Fibroblast of skin of back (primary cell): Measurements from ENCODE around the gene SERPINB13.
"Not testable (repeated sequence)": the region's sequence is repeated elsewhere in the genome, so short reads cannot be mapped to it uniquely, and the experiment has no call there.

ENCODE experiments used
- DNase-seq: peaks from one replicate; pipeline ENCODE4 v3.0.0-alpha.2; 2013

Gene SERPINB13

DNA sequence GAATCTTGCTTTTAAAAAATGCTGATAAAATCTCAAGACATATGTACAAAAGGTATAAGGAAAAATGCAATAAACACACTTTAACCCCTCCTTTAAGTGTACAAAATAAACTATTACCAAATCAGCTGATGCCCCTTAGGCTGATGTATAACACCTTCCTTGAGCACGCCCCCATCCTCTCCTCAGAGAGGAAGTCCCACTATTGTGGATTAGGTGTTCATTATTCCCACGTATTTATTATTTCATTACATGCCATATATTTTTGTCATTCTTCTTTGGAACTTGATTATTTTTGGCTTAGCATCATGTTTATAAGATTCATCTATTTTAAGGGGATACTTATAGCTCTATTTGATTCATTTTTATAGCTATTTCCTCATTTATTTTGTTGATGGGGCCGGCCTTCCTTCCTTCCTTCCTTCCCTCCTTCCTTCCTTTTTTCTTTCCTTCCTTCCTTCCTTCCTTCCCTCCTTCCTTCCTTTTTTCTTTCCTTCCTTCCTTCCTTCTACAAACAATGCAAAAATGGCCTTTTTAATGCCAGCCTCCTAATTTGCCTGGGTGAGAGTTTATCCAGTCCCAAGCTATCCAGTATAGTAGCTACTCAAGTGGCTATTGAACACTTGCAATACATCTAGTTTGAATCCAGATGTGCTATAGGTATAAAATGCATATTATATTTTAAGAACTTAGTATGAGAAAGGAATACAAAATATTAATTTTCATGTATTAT lies 4.0 kb downstream of the SERPINB13 start:
- no peak for DNase-seq

DNA sequence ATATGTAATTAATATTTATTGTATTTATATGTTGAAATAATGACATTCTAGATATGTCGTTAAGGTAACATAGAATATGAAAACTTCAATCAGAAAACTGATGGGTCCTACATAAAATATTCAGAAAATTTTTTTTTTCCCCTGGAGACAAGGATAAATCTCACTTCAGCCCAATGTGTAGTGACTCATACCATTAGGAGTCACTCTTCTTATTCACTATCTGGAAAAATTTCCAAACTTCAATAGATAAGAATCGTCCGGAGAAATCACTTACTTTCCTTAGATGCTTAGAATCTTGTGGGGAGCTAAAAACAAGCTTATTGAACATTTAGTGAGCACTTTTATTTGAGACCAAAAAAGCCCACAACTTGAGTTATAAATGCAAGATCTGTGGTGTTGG lies 4.6 kb downstream of the SERPINB13 start:
- peak; percentile 4 for DNase-seq

DNA sequence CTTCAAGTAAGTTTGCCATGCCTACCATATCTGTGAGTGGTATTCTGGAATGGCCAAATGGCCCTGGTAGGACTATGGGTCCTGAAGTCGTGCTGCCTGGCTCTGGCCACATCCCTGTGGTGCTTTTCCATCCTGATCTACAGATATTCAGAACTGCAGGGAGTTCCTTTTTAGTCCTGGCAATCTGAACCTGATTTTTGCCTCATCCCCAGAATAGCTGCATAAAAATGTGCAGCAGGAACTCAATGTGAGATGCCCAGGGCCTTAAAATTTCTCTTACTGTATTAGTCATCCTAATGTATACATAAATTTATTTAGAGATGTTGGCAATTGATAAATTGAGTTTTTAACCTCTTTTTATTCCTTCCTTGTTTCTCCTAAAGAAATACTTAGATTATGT lies 5.3 kb downstream of the SERPINB13 start:
- DNase-seq: no peak

DNA sequence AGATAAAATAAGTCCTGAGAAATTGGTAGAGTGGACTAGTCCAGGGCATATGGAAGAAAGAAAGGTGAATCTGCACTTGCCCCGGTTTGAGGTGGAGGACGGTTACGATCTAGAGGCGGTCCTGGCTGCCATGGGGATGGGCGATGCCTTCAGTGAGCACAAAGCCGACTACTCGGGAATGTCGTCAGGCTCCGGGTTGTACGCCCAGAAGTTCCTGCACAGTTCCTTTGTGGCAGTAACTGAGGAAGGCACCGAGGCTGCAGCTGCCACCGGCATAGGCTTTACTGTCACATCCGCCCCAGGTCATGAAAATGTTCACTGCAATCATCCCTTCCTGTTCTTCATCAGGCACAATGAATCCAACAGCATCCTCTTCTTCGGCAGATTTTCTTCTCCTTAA lies 9.8 kb downstream of the SERPINB13 start:
- no peak for DNase-seq

DNA sequence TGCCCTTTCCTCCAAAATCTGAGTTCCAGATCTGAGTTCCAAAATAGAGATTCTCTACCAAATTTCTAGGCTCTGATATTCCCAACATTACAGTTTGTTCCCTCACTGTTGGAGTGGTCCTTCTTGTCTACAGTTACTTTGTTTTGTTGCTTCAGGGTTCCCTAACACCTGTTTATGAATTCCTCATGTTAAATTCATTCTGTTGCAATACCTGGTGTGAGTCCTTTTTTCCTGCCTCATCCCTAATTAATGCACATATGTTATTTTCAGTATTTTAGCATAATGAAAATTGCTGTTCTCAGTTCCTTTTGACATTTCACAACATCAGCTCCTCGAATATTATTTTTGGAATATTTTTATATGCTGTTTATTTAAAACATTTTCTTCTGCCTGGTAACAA lies 16.2 kb downstream of the SERPINB13 start:
- no peak for DNase-seq

DNA sequence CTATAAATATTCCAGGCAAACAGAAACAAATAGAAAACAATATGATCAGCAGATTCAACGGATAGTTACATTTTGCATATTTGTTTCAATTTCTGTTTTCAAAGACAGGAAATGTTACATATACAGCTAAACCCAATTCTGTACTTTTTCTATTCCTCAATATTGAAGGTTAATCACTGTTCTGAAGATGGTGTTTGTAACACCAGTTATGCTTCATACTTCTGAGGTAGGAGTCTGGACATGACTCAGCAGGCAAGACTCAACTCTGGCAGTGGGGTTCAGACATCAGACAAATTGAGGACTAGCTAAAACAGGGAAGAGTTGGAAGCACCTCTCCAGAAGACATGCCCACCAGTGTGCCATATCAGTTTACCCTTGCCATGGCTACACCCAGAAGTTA lies 16.6 kb downstream of the SERPINB13 start:
- peak; percentile 13 for DNase-seq

DNA sequence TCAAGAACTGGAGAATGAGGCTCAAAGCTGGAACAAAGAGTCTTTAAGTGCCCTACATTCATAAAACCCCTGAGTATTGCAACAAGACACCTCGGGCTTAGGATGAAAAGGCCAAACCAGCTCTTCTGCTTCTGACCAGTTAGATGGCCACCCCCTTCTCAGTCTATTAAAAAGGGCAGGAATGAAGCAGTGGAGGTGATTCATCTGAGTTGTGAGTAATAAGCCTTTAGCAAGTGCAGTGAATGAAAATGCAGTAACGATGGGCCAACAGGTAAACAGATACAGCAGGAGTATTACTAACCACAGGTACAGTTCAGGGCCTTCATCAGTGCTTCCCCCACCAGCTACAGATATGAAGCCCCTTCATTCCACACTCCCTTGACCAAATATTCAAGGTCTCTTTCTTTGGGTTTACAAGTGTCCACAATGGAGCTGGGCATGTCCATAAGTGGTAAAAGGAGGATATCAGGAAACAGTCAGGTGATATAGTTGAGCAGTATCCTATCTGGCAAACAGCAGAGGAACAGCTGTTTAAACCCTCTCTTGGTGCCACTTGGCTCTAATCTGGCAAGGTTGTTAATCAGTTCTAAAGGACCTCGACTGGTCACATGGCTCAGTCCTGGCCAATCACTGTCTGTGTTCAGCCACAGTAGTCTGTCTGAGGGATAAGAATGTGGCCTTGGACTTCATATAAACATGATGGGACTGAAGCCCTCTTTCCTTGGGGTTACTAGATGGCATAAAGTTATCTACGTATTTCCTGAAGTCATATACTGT lies 17.8 kb downstream of the SERPINB13 start:
- DNase-seq: no peak

DNA sequence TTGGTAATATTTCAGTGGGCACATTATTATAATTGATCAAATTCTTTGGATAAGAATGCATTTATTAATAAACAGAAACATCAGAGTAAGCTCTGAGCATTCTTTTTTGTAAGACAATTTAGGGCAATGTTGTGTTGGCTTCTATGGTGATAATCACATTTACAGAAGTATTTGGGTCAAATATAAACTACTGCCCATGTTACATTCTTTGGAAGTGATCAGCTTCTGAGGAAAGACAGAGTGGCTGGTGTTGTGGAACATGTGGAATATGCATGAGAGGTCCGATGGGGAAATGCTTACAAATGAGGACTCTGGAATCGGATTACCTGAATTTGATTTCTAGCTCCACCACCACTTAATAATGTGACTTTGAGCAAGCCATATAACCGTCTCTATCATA lies 19.4 kb downstream of the SERPINB13 start:
- DNase-seq: no peak

DNA sequence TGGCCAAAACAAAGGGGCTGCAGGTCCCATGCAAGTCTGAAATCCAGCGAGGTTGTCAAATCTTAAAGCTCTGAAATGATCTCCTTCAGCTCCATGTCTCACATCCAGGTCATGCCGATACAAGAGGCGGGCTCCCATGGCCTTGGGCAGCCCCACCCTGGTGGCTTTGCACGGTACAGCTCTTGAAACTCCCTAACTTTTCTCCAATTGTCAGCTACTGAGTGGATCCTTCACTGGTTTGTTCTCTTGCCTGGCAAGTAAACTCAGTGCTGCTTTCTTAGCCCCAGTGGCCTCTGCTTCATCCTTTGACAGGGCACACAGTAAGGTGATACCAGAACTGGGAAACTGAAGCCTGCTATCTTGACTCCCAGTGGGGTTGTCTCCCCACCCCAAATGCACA lies 26.3 kb downstream of the SERPINB13 start:
- DNase-seq: no peak

DNA sequence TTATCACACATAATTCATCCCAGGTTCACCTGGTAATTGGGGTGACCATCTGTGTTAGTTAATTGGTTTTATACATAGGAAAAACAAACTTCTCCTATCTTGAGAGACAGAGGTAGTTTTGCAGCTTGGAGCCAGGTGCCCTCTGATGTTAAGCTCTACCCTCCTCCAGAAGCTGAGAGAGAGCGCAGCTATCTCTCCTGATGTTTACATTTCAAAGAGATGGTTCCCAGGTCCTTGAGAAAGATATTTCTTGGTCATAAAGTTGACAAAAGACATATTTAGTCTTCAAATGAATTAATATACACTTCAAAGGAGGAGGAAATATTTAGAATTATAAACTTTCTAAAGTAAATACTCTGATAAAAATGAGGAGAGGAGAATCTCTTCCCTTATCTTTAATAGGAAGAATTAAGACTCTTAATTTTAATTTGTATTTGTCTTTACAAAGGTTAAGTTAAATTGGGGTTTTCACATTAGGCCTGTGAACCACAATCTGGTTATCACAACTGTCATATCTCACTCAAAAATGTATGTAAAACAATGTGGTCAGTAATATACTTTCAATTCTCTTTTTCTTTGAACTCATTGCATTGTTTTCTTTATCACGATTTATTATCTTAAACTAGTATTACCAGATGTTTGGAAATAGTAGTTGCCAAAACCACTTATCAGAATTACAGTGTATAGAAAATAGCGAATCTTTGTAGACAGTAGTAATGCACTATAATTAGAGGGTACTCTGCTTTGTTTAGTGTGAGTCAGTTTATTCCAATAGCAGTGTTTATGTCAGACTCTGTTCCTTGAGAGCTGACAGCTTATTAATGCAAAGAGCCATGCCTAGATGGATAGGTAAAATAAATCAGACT lies 30.1 kb downstream of the SERPINB13 start:
- DNase-seq: no peak

DNA sequence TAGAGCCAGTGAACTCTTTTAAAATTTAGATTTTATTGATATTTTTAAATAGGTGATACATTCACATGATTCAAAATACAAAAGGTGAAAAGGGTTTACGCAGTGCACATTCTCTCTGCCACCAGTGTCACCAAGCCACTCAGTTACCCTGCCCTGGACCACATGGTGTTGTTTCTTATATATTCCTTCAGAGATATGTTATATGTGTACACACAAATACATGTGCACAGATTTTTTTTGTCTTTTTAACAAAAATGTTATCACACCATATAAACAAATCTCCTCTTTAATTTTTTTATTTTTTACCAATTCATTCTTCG lies 30.7 kb downstream of the SERPINB13 start:
- no peak for DNase-seq

DNA sequence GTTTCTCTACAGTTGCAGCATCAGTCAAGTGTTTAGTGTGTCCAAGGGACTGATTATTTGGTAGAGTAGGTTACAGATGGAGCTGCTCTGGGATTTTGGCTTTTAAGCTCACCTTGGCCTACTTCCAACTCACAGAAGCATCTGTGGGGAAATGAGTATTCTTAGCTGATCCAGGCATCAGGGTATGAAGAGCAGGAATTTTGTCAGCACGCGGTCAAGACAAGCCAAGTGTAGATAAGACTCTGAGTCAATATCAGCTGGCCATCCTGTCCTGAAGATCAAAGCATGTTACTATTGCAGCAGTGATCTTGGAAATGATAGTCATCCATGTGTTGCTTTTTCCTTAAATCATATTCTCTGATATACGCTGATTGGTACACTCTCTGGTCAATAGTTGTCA lies 32.5 kb downstream of the SERPINB13 start:
- DNase-seq: no peak

DNA sequence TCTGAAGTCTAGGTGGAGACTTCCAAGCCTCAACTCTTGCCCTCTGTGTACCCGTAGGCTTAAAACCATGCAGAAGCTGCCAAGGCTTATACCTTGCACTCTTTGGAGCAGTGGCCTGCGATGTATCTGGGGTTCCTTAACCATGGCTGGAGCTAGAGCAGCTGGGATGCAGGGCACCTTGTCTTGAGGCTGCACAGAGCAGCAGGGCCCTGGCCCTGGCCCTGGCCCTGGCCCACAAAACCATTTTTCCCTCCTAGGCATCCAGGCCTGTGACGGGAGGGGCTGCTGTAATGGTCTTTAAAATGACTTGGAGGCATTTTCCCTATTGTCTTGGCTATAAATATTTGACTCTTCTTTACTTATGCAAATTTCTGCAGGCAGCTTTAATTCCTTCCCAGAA lies 37.7 kb downstream of the SERPINB13 start:
- DNase-seq: no peak

DNA sequence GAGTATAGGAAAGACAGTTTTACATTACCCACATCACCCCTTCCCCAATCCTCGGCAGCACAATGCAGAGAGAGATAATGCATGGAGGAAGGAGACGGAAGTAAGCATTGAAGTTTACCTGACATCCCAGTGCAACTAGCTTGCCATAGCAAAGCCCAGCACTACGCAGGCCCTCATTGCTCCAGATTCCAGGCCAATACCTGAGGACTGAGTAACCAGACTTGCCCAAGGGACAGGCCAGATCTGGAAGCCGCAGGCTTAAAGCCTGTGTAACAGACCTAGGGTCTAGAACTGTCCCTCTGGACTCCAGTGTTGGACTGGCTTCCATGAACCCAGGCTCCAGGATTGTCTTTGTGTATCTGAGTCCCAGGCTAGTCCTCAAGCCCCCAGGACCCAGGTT lies 39.3 kb downstream of the SERPINB13 start:
- DNase-seq: no peak

DNA sequence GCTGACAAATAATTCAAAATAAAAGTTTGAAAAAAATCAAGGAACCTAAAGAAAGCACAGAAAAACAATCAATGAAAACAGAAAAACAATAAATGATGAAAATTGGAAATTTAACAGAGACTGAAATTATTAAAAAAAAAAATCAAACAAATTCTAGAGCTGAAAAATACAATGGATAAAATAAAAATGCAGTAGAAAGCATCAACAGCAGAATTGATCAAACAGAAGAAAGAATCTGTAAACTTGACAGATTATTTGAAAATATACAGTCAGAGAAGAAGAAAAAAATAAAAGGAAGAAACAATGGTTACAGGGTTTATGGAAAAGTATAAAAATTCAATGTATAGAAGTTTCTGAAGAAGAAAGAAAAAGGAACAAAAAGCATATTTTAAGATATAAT lies 40.7 kb downstream of the SERPINB13 start:
- DNase-seq: no peak

DNA sequence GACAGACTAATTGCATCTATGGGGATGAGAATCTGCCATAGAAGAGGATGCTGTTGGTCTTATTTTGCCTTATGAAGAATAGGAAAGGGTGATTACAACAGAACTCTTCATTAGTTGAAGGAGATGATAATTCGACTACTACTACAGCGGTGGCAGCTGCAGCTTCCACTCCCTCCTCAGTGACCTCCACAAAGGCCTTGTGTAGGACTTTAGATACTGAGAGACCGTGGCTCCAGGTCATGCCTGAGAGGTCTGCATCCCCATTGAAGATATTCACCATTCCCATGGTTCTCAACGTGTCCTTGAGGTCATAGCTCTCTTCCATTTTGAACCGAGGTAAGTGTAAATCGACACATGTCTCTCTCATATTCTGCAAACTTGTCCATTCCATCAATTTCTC lies 50.6 kb downstream of the SERPINB13 start:
- no peak for DNase-seq

DNA sequence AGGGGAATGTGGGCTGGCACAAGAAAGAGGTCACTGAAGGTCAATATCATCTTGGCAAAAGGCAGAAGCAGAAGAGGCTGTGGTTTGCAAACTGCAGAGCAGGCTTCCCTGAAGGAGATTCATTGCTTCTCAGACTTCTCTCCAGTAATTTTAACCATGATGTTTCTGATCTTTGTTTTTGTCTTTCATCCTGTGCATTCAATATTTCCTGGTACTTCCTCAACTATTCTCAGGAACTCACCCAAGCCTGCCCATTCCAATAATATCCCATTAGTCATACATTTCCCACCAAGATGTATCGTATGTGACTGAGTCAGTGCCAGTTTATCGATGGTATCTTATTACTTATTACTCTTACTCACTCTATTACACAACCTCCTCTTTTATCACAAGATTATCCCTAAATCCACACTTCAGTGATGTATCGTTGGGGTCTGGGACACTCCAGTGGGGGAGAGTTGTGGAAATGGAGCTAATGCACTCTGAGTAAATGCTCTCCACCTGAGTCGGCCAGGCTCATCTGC lies 54.1 kb downstream of the SERPINB13 start:
- DNase-seq: not testable (repeated sequence)

DNA sequence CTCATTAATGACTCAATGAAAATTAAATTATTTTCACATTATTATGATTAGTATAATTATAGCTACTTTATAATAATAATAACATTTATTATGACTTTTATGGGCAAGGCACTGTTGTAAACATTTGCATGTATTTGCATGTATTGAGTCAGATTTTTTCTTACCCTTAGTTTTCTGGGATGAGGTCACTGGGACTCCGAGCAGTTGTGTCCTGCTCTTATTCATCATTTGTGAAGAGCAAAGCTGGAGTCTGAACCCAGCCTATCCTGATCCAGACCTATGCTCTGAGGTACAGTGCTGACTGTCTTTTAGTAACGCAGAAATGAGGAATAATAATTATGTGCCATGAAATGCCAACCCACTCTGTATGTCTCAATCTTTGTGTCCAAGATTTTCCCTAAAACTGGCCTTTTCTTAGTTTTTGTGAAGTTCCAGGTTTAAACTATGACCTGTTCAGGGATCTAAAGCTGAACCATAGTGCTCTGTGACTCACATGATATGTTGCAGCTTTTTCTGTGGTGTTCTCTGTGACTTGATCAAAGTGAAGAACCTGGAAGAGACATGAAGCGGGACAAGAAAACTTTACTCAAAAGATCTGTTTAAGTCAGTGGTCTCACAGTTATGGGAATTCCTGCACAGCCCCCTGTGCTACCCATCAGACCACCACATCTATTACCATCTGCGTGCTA lies 55.7 kb downstream of the SERPINB13 start:
- DNase-seq: not testable (repeated sequence)

DNA sequence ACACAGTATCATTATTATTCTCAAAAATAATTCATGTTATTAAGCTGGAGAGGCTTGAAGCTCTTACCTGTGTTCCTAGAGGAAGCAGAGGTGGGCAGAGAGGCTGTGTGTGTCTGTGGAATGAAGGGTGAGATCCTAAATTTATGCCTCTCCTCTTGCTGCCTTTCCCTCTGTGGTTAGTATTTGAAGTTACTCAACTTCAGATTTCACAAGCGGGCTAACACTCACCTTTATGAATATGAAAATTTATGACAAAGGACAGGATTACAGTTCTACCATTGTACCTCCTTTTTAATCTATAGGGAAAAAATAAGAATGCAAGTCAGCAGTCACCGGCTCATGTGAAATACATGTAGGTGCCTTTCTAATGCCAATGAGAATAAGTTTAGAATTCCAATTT lies 57.0 kb downstream of the SERPINB13 start, which contains the start of gene SERPINB4:
Gene SERPINB4 (minus strand): TSS at position 115 of the 400 bp plus-strand sequence. CDS start 679 bp downstream, outside the sequence.
- not testable (repeated sequence) for DNase-seq

DNA sequence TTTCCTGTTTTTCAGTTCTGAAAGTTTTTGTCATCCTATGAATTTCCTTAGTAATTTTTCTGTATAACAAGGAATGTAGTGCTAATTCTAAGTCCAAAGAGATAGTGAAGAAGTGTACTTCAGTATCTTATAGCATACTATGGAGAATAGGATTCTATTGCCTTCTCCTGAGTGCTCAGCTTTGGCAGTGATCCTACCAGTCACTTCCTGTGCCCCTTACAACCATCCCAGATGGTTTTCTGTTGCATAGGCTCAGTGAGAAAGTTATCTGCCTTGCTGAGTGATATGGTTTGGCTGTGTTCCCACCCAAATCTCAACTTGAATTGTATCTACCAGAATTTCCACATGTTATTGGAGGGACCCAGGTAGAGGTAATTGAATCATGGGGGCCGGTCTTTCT lies 57.6 kb downstream of the SERPINB13 start:
- not testable (repeated sequence) for DNase-seq

DNA sequence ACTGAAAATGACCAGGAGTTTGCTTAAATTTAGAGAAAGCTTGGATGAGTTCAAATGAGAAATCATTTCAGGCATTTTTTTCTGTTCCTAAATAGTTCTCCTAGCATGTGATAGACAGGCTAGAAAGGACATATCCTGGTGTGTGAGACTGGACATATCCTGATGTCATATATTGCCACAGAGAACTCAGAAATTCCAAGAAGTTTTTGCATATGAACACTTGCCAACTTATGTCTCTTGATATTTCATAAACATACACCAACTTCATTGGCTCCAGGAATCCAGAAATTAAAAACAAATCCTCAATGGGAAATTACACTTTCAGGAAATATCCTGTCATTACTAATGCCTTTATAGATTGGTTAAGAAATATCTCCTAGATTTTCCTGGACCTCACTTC lies 59.8 kb downstream of the SERPINB13 start:
- peak; percentile 31 for DNase-seq

DNA sequence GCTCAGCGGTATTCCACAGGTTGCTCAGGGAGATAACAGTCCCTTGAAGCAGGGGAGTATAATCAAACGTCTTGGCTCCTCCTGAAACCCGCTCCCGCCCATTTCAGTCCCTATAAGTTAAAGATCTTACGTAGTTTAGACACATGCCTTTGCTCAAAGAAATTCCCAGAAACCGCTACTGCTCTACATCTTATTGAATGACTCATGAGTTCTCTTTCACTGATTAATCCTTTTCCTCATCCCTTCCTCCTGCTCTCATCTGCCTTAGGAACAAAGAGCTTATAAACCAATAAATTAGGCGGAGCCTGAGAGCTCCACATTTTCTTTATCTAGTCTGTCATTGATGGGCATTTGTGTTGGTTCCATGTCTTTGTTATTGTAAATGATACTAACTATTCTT lies 61.1 kb downstream of the SERPINB13 start:
- DNase-seq: peak; percentile 16
